ENCODE data around the gene COX7B. TPM values are rescaled to one million over a fixed set of nuclear protein-coding genes. Genes with fewer than 3 reads are reported as not detected.

Gene COX7B
- 500 and 576 TPM in 2 replicates for total RNA-seq (ENCODE audit: low replicate concordance)

DNA sequence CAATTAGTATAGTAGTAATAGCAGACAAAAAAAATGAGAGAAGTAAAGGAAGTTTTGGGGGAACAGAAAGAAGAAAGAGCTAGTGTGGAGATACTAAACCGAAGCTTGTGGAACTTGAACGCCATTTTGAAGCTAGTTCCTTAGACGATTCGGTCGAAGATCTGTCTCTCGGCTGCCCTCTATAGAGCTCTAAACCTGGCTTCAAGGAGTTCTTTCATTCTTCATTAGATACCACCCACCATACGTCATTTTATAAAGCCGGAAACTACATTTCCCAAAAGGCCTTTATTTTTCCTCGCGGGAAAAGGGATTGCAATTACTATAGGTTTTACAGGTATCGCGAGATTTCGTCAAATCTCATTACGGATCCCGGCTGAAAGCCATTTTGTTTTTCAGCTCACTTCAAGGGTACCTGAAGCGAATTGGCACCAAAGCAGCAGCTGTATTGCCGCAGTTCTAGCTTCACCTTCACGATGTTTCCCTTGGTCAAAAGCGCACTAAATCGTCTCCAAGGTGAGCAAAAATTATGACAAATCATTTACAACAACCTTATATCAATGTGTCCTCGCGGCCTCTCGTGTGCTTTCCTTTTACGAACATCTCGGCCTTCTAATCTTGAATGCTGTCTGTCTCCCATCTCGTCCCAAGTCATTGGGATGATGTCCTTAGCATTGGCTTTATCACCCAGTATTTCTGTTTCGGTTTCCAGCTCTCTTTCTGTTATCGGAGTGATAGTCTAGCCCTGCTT lies at the start of gene COX7B:
Gene COX7B (plus strand): TSS at position 388 of the 748 bp plus-strand sequence. CDS start 86 bp downstream, at position 474.

DNA sequence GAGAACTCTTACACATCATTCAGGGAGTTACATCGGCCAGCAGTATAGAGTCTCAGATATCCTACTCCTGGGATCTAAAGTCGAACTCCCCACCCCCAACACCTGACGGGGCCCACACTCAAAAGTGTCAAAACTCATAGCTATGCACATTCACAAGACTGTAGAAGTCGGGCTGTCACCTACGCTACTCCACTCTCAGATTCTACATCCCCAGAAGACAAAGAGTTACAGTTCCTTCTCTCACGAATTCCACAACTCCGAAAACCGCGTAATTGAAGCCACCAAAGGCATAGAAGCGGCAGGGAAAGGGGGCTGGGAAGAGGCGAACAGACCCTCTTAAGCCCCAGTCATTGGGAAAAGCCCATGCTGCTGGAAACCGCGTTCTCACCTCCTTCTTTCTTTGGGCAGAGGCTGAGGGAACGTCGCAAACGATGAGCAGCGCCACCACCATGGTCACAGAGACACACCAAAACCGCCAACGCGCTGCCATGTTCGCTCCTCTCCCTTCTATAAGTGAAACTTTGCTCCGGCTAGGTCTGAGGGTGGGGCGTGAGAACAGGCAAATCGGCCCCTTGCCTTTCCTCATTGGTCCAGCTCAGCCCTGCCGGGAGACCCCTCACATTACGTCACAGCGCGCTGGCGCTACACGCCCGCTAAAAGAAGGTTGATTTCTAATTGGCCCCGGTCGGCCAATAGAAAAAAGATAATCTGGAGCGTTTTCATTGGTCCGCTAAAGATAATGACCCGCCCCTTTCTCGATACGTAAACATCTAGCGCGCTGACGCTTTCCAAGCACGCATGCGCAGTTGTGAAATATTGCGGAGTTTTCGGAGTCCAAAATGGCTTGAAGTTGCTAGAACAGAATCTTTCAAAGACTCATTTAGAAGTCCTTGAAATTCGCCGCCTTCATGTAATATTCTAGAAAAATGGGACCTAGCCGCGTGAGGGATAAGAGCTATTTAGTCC lies 4.1 kb upstream of the COX7B start, which contains the start of gene MAGT1:
Gene MAGT1 (minus strand): TSS at position 515 of the 966 bp plus-strand sequence. CDS start 25 bp downstream, at position 490.

GRCh38 chrX:77910108-77910840 lies 11.0 kb downstream of the COX7B start, which contains the start of gene ATP7A:
ATP7A (plus strand) TSS chrX:77910693; CDS start chrX:77971642, 60,949 bp downstream.

Other genes with a start within 250 kb of the COX7B start
- gene ATRX, start 113.3 kb upstream of the COX7B start, total RNA-seq (ENCODE audit: low replicate concordance) = 61.6 and 68.1 TPM in 2 replicates
- 160 and 328 TPM in 2 replicates for gene MAGT1, start 4.0 kb upstream of the COX7B start, total RNA-seq (ENCODE audit: low replicate concordance)
- gene ATP7A, start 11.2 kb downstream of the COX7B start, total RNA-seq (ENCODE audit: low replicate concordance) = 7.7 and 12.9 TPM in 2 replicates
- gene PGAM4, start 70.2 kb downstream of the COX7B start, total RNA-seq (ENCODE audit: low replicate concordance) = not detected in 2 replicates
- 229 and 358 TPM in 2 replicates for gene PGK1, start 204.8 kb downstream of the COX7B start, total RNA-seq (ENCODE audit: low replicate concordance)
- 8.8 and 12.9 TPM in 2 replicates for gene TAF9B, start 240.2 kb downstream of the COX7B start, total RNA-seq (ENCODE audit: low replicate concordance)